ENCODE measurements around the gene GFOD2.
A peak's percentile ranks its signal among the peaks of the same experiment; 100 is the strongest.
"Not testable (repeated sequence)": the region's sequence is repeated elsewhere in the genome, so short reads cannot be mapped to it uniquely, and the experiment has no call there.

Gene GFOD2, protein sequence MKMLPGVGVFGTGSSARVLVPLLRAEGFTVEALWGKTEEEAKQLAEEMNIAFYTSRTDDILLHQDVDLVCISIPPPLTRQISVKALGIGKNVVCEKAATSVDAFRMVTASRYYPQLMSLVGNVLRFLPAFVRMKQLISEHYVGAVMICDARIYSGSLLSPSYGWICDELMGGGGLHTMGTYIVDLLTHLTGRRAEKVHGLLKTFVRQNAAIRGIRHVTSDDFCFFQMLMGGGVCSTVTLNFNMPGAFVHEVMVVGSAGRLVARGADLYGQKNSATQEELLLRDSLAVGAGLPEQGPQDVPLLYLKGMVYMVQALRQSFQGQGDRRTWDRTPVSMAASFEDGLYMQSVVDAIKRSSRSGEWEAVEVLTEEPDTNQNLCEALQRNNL
- 18.0 reads per million, percentile 44 among the genes with 10 or more reads in this experiment for total RNA-seq

DNA sequence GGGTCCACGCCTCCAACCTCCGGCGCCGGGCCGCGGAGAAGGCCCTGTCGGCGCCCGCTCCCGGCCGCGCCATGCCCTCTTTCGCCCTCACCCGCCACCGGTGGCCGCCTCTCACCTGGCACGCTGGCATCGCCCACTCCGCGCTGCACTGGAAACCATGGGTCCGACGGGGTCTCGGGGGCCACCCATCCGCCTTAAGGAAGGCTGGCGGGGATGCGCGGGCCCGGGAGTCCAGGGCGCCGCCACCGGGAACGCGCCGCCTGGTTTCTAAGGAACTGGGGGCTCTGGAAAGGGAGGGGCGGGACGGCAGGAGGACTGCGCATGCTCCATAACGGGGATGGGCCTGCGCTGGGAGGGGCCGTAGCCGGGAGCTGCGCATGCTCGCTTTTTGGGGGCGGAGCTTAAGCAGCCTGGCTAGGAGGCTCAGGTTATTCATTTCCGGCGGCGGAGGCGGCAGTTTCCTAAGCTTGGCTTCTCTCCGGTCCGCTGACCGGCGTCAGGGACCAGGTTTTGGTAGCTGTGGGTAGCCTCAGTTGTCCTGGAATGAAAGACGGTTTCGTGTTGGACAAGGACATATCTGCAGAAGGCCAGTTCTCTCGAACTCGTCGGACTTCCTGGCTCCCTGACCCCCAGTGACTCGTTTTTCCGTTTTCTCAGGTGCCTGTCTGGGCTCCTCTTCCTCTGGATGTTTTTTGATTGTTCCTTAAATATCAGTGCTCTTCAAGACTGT, at the start of gene GFOD2:
GFOD2 (minus strand) TSS at position 269 of the 730 bp plus-strand sequence. CDS start 33,601 bp downstream, outside the sequence.
- peak; percentile 99 for DNase-seq

DNA sequence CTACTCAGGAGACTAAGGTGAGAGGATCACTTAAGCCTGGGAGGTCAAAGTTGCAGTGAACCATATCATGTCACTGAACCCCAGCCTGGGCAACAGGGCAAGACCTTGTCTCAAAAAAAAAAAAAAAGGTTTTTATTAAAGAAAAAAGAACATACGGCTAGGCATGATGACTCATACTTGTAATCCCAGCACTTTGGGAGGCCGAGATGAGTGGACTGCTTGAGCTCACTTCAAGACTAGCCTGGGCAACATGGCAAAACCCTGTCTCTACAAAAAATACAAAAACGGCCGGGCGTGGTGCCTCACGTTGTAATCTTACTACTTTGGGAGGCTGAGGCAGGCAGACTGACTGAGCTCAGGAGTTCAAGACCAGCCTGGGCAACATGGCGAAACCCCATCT, 48.8 kb upstream of the GFOD2 start:
- no peak for DNase-seq

DNA sequence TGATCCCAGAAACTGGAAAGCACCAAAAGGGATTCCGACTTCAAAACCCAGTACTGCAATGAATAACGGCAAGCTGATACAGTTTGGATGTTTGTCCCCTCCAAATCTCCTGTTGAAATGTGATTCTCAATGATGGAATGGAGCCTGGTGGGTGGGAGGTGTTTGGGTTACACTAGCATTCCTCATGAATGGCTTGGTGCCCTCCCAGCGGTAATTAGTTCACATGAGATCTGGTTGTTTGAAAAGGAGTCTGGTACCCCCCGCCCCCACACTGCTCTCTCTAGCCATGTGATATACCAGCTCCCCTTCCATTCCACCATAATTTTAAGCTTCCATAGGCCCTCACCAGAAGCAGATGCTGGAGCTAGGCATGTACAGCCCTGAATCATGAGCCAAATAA, 47.2 kb upstream of the GFOD2 start:
- no peak for DNase-seq

DNA sequence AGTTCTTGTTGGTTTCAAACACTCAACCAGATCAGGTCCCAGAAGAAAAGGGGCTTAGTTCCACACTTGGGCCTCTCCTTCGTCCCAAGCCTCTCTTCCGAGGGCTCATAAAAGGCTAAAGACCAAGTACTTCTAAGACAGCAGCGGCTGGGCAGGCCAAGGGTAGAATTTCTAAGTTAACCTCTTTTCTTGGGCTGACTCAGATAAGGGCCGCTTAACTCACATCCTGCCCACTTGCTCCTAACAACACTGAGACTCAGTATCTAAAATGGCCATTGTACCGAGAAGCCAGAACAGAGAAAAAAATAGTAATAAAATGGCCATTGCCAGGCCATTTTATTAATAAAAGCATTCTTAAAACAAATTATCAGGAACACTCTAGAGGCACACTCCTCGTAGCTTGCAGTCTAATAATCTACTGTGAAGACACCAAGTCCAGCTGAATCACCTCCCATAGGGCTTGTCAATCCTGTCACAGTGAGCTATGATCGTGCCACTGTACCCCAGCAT, 45.1 kb upstream of the GFOD2 start:
- DNase-seq: no peak

DNA sequence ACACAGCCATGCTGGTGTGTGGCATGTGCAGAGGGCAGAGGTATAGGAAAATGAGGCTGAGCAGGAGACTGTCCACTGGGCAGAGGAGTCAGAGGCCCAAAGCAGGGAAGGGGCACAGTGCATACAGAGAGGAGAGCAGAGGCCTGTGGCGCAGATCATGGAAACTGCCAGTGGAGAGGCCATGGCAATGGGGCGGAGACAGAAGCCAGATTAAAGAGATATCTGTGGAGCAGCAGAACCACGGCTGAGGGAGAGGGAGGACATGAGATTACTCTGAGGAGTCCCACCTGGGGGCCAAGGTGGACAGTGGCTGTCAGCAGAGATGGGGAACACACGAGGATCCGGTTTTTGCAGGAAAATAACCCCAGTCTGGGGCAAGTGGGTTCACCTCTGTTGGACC, 44.0 kb upstream of the GFOD2 start:
- DNase-seq: no peak

DNA sequence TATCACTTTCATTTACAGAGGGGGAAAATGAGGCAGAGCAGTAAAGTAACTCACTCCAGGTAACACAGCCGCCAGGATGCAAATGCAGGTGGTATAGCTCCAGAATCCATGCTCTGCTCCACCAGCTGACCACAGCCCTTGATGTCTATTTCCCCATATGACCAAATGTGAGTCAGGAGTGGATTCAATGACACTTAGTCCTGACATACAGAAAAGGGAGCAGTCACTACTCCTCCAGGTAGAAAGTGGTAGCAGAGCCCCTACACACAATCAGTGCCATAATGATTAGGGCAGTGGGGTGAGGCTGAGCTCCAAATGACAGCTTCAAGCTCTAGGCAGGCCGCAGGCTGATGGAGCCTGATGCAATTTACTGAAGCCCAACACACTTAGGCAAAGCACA, 43.3 kb upstream of the GFOD2 start:
- DNase-seq: no peak

DNA sequence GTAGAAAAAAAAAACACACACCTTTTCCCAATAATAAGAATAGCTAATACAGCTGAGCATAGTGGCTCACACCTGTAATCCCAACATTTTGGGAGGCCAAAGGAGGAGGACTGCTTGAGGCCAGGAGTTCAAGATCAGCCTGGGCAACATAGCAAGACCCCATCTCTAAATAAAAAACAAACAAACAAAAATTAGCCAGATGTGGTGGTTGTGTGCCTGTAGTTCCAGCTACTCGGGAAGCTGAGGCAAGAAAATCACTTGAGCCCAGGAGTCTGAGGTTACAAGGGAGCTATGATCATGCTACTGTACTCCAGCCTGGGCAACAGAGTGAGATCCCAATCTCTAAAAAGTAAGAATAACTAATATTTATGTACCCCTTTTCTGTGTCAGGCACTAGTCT, 42.8 kb upstream of the GFOD2 start:
- DNase-seq: no peak

DNA sequence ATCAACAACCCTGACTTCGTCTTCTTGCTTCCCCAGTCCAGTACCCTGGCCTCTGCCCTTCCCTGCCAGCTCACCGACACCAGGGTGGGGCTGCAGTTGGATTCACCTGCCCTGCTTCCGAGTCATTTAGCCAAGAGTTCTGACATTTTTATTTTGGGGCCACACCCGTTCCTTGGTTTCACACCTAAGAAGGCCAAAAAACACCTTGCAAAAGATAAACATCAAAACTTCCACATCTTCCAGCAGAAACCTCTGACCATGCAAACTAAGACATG, 41.8 kb upstream of the GFOD2 start:
- DNase-seq: no peak

DNA sequence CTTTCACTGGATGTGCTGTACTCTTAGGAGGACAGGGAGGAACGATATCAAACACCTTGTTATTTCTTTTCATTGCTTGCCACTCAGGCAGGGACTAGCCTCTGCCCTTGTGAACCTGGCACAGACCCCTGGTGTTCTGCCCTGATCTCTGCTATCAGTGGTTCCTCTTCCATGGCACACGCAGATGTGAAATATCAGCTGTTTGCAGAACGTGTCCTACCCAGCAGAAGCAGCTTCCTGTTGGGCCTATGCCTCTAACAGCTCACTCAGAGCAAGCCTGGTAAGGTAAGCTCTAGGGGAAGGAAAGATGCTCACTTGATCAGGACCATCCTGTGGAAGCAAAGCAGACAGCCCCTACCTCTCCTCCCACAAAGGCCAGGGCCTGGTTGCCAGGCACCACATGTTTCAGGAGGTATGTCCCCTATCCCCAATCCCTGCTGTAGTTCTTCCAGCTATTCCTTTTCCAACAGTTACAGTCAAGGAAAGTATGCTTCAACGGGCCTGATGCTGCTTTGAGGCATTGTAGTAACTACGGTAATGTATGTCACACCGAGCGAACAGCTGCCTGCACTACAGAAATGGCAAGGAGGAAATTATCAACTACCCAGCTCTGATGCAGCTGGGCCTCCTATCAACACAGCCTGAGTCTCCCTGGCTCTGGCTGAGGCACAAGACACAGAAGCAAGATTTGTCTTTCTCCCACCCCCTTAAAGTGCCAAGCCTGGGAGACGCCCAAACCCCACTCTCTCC, 41.3 kb upstream of the GFOD2 start:
- no peak for DNase-seq

DNA sequence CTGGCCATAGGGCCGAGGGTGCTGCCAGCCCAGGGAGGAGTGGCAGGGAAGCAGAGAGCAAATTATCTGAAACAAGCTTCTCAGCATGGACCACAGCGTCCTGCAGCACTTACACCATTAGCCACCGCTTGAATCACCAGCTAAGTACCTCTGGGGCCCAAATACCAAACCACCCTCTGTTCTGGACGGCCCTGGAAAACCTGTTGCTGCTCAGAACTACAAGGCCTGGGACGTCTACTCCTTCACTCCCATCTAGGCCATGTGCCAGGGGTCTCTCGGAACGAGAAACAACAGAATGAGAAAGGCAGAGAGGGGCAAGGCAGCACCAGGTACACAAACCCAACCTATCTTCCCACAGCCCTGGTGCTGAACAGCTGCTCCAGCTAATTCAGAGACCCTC, 39.9 kb upstream of the GFOD2 start:
- DNase-seq: no peak

DNA sequence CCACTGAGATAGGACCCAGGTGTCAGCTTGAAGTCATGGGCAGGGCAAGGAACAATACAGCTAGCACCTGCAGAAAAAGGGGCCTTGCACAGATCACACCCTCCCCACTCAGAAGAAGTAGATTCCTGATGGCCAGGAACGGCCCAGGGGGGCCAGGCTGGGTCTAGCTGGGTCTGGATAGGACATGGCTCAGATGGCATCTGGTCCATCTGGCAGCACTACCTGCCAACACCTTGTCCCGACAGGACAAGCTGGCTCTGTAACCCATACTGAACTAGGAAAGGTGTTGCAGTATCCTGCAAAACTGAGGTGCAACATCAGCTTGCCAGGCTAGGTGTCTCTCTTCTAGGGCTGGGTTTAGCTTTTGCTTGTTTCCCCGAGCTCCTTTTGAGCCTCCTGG, 38.9 kb upstream of the GFOD2 start:
- DNase-seq: no peak

DNA sequence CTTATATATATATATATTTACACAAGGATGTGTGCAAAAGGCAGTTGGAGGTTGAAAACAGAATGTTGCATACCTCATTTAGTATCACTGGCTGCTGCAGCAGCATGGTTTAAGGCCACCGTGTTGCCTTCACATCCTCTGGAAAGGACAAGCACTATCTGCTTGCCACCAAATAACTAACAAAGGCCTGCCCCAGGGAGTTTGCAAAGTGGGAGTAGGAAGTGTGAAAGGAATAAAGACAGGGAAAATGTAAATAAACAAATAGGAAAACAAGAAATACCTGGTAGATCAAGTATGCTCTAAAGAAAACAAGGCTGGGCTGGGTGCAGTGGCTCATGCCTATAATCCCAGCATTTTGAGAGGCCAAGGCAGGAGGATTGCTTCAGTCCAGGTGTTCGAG, 33.5 kb upstream of the GFOD2 start:
- no peak for DNase-seq

DNA sequence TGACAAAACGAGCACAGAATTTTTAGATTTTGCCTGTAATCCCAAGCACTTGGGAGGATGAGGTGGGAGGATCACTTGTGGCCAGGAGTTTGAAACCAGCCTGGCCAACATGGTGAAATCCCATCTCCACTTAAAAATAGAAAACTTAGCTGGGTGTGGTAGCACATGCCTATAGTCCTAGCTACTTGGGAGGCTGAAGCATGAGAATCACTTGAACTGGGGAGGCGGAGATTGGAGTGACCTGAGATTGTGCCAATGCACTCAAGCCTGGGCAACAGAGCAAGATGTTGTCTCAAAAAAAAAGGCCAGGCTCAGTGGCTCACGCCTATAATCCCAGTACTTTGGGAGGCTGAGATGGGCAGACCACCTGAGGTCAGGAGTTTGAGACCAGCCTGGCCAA, 32.2 kb upstream of the GFOD2 start:
- DNase-seq: not testable (repeated sequence)

DNA sequence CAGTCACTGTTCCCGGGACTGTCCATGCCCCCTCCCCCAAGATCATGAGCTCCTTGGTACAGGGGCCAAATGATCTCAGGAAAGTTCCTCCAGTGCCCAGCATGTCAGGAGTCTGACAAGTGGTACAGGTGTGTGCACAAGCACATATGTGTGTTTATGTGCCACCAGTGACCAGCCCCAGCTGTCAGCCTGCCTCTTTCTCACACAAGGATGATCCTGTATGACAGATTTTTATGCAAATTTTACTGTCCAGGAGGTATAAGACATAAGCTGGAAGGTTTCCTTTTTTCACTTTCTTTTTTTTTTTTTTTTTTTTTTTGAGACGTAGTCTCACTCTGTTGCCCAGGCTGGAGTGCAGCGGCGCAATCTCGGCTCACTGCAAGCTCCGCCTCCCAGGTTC, 31.4 kb upstream of the GFOD2 start:
- DNase-seq: no peak

DNA sequence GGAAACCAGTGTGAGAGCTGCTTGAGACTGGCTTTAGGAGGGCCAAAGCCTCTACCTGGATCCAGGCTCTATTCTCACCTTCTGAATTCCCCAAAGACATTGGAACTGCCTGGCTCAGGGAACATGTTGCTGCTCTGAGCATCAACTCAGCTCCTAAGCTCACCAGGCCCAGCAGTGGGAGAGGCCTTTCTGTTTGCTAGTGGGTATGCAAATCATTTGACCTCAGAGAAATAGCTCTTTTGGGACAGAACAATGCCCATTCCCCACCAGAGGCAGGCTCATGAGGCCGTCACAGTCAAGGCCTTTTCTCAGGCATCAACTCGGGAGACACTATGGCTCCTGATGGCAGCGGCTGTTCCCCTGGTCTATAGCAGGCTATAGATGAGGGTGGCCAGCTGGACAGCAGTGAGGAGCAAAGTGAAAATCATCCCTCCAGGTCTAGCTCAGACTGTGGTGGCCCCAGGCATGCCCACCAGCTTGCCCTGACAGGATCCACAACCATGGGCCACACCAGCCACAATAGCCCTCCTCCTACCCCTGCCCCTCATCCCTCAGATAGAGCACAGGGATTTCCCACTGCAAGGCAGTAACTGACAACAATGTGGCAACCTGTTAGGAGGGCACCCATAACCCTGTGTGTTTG, 30.4 kb upstream of the GFOD2 start:
- DNase-seq: no peak

DNA sequence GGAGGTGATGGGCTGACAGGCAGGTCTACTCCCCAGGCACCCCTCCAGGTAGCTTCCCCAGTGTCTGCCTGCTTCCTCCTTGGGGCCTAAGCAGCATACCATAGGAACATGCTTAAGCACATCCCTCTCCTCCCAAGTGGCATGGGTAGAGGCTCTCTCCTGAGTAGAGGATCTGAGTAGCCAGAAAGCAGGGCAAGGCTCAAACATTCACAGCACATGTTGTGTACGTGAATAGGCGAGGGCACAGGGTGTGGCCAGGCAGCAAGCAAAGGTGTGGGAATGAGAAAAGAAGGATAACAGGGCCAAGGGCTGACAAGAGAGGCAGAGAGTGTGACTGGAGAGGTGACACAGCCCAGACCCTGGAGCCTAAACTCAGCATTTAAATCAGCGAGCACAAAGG, 29.7 kb upstream of the GFOD2 start:
- DNase-seq: no peak

DNA sequence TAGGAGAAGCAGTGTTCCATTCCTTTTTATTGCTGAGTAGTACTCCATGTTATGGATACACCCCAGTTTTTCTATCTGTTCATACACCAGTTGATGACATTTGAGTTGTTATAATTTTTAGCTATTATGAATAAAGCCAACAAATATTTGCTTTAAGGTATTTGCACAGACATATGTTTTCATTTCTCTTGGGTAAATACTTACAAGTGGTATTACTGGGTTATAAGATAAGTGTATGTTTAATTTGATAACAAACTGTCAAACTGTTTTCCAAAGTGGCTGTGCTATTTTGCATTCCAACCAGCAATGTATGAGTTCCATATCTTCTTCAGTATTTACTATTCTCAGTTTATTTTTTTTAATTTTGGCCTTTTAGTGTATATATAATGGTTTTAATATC, 27.7 kb upstream of the GFOD2 start:
- no peak for DNase-seq

DNA sequence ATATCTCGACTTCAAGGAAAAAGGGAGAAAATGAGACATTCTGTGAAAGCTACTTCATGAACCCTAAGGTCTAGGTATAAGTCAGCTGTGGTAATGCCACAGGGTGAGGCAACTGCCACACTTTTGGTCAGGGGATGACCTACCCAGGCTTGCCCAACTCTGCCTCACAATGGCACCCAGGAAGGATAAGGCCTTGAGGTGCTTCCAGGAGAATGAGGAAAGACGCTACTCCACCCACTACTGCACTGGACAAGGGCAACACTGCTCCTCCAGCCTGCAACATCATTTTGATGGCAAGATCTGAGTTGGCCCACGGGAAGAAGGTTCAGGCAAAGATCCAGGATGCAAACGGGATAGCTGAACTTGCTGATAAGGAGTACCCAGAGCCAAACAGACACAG, 22.0 kb upstream of the GFOD2 start:
- DNase-seq: no peak

DNA sequence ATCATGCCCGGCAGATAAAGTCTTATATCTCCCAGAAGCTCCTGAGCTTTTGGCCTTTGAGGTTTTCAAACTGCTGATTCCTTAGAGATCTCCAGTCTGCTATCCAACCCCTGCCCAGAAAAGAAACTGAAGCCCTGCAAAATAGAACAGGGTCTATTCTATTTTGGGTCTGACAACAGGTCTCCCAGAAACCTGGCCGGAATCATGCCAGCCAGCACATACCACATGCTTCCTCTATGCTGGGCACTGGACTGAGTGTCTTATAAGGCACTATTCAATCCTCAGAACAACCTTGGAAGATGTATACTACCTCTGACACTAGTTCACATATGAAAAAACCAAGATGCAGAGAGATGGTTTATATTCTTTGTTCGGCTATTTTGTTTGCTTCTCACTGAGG, 21.3 kb upstream of the GFOD2 start:
- no peak for DNase-seq

DNA sequence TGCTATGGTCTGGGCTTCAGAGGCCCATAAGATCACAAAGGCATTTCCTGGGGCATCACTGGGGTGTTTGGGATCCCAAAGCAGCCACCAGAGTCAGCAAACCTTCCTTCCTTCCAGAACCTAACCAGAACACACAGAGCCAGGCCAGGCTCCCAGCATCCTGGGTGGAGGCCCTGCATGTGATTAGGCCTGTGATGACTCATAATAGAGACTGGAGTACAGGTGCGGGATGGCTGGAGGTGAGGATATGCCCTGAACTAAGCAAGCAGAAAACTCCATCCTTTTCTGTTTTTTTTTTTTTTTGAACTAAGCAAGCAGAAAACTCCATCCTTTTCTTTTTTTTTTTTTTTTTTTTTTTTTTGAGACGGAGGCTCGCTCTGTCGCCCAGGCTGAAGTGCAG, 17.7 kb upstream of the GFOD2 start:
- no peak for DNase-seq

DNA sequence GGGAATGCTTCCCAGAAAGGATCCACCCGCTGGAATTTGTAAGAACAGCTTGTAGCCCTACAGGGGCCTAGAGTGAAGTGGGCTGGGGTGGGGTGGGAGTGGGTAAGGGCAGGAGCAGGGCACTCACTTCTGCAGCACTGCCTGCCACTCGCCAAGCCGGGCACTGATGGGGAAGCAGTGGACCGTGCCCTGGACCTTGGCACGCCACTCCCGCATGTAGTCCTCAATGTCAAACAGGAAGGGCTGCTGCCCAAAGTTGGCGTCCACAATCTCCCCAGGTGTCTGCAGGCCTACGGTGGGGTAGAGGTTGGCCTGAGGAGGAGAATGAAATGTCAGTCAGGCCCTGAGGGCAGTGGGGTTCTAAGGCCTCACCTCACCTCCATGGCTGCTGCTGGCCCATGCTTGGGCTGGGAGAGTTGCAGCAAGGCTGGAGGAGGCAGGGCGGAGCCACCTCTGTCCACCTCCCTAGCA, 15.7 kb upstream of the GFOD2 start:
- no peak for DNase-seq

DNA sequence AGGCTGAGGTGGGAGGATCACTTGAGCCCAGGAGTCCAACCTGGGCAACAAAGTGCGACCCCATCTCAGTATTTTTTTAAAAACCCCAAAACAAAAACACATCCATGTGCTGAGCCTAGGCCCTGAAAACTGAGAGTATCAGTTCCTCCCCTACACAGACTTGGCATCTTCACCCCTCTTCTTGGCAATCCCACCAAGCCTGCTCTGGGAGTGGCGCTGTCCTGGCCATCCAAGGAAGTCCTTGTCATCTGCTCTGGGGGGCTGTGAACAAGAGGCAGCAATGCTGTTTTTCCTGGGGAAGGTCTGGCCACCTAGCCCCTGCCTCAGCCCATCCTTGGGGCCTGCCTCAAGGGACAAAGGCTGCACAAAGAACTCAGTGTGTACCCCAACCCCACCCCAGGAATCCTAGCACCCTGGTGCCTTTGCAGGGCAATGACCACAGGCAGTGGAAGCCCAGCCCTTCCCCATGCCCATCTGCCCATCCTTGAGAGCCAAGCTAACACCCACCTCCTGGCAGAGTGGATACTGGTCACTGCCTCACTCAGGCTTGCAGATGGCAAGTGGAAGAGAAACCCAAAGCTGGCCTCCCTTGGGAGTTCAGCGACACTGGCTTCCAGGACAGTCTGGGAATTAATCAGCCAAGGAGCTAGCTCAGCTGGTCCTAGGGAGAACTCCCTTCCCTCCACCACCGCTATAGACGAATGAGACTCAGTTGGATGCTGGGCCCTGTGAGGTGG, 14.8 kb upstream of the GFOD2 start:
- DNase-seq: no peak
